OCI-LY3 (cell line): ENCODE data around the gene AP2A2.
A peak's percentile ranks its signal among the peaks of the same experiment; 100 is the strongest.

ENCODE experiments used
- H2AFZ ChIP-seq: fragments of 200-600, 300-600 bp; shearing (Covaris generic); 2 replicates; pipeline ENCODE4 v1.6.0; 2014; ENCODE audit warnings: antibody characterized with exemption, low read depth, low read length
- H3K27ac ChIP-seq: fragments of 200-600, 300-600 bp; sonication (generic); 2 replicates; pipeline ENCODE4 v1.5.1; 2014; ENCODE audit warnings: mild to moderate bottlenecking, low read length, moderate library complexity, mixed read lengths
- H3K27me3 ChIP-seq: fragments of 200-600, 300-600 bp; sonication (generic); 2 replicates; pipeline ENCODE4 v1.6.1; 2014; ENCODE audit warnings: low read depth, low read length, mixed read lengths
- H3K36me3 ChIP-seq: fragments of 200-600, 300-600 bp; sonication (generic); replicated peaks from 2 replicates; pipeline ENCODE3; 2014; ENCODE audit warnings: low read depth, low read length, mixed read lengths
- H3K4me1 ChIP-seq: fragments of 300-600, 200-600 bp; sonication (generic); 2 replicates; pipeline ENCODE4 v1.6.1; 2014; ENCODE audit warnings: low read length, mixed read lengths
- H3K4me2 ChIP-seq: fragments of 200-600, 300-600 bp; sonication (generic); 2 replicates; pipeline ENCODE4 v1.6.1; 2014; ENCODE audit warnings: low read length, mixed read lengths
- H3K4me3 ChIP-seq: fragments of 300-600, 200-600 bp; sonication (generic); 2 replicates; pipeline ENCODE4 v1.5.1; 2014; ENCODE audit warnings: antibody characterized with exemption, mild to moderate bottlenecking, low read length, moderate library complexity
- H3K79me2 ChIP-seq: fragments of 300-600, 200-600 bp; shearing (Covaris generic); 2 replicates; pipeline ENCODE4 v1.6.1; 2014; ENCODE audit warnings: mild to moderate bottlenecking, low read length, mixed read lengths
- H3K9ac ChIP-seq: fragments of 300-600, 200-600 bp; shearing (Covaris generic); 2 replicates; pipeline ENCODE4 v1.6.0; 2014; ENCODE audit warnings: mild to moderate bottlenecking, low read length, moderate library complexity
- H3K9me3 ChIP-seq: fragments of 200-600, 300-600 bp; shearing (Covaris generic); 2 replicates; pipeline ENCODE4 v1.6.1; 2014; ENCODE audit warnings: low read length, mixed read lengths; ENCODE audit not compliant: insufficient read depth
- H4K20me1 ChIP-seq: fragments of 200-600, 300-600 bp; sonication (generic); 2 replicates; pipeline ENCODE4 v1.6.1; 2016; ENCODE audit warnings: low read length, mixed read lengths; ENCODE audit not compliant: insufficient read depth
- EZH2phosphoT487 ChIP-seq: fragments of 200-600 bp; shearing (Covaris generic); IDR thresholded peaks from 2 replicates; pipeline ENCODE4 v1.6.1; 2018; ENCODE audit warnings: antibody characterized with exemption, mixed run types, low read depth
- TF ChIP-seq, protein P1 (sequence below): fragments of 200-600, 300-600 bp; sonication (generic); IDR thresholded peaks from 2 replicates; pipeline ENCODE4 v1.5.1; 2014; ENCODE audit warnings: antibody characterized with exemption, low read length, low read depth

Gene AP2A2

DNA sequence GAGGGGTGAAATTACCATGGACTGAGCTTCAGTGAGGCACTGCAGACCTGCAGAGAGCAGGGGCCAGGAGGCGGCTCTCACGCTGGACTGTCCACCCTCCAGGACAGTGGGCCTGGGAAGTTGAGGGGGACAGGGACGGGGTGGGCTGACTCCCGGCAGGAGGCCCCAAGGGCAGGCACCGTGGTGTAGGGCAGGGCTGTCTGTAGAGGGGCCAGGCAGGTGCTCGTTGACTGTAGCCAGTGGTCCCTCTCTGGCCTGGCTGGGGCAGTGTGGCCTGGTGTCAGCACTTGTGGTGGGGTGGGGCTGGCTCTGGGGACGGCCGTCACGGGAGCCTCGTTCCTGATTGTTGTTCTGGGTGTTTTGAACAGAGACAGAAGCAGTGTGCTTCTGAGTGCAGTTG lies 64.4 kb downstream of the AP2A2 start:
- Histone ChIP-seq H3K4me2 (no peak overlapping the region), H3K36me3 (peaks cover 11% of the 10 kb centered on the region), H3K79me2 (no peaks in the 10 kb centered on the region), H2AFZ (no peak overlapping the region), H3K4me3 (no peak overlapping the region), H3K27ac (no peak overlapping the region), H3K9me3 (no peaks in the 10 kb centered on the region), H3K4me1 (peaks cover 12% of the 10 kb centered on the region), H3K9ac (no peak overlapping the region), H3K27me3 (no peaks in the 10 kb centered on the region), H4K20me1 (0 out of 2 replicates have a peak, but pooled peaks cover 3% of the 10 kb centered on the region)
- no peak for TF ChIP-seq EZH2phosphoT487
- TF ChIP-seq, protein P1, sequence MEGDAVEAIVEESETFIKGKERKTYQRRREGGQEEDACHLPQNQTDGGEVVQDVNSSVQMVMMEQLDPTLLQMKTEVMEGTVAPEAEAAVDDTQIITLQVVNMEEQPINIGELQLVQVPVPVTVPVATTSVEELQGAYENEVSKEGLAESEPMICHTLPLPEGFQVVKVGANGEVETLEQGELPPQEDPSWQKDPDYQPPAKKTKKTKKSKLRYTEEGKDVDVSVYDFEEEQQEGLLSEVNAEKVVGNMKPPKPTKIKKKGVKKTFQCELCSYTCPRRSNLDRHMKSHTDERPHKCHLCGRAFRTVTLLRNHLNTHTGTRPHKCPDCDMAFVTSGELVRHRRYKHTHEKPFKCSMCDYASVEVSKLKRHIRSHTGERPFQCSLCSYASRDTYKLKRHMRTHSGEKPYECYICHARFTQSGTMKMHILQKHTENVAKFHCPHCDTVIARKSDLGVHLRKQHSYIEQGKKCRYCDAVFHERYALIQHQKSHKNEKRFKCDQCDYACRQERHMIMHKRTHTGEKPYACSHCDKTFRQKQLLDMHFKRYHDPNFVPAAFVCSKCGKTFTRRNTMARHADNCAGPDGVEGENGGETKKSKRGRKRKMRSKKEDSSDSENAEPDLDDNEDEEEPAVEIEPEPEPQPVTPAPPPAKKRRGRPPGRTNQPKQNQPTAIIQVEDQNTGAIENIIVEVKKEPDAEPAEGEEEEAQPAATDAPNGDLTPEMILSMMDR = no peak

DNA sequence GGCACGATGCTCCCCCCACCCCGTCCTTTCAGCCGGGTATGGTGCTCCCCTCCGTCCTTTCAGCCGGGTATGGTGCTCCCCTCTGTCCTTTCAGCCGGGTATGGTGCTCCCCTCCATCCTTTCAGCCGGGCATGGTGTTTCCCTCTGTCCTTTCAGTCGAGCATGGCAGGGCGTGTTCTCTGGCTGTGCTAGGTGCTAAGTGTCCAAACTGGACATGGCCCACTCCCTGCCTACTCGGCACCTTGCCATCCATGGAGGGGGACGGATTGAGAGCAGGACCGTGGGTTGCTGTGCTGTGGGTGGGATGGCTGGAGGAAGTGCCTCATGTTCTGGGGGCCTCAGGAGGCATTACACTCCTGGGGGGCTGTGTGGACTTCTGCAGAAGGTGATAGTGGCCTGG lies 65.4 kb downstream of the AP2A2 start:
- Histone ChIP-seq H3K4me1 (peaks cover 15% of the 10 kb centered on the region), H4K20me1 (0 out of 2 replicates have a peak, but pooled peaks cover 7% of the 10 kb centered on the region), H3K36me3 (peaks cover 9% of the 10 kb centered on the region), H3K27ac (no peak overlapping the region), H3K9me3 (no peaks in the 10 kb centered on the region), H3K9ac (no peak overlapping the region), H3K79me2 (no peaks in the 10 kb centered on the region), H2AFZ (no peak overlapping the region), H3K27me3 (no peaks in the 10 kb centered on the region), H3K4me3 (no peak overlapping the region), H3K4me2 (no peak overlapping the region)
- no peak for TF ChIP-seq EZH2phosphoT487
- TF ChIP-seq, protein P1 = no peak

DNA sequence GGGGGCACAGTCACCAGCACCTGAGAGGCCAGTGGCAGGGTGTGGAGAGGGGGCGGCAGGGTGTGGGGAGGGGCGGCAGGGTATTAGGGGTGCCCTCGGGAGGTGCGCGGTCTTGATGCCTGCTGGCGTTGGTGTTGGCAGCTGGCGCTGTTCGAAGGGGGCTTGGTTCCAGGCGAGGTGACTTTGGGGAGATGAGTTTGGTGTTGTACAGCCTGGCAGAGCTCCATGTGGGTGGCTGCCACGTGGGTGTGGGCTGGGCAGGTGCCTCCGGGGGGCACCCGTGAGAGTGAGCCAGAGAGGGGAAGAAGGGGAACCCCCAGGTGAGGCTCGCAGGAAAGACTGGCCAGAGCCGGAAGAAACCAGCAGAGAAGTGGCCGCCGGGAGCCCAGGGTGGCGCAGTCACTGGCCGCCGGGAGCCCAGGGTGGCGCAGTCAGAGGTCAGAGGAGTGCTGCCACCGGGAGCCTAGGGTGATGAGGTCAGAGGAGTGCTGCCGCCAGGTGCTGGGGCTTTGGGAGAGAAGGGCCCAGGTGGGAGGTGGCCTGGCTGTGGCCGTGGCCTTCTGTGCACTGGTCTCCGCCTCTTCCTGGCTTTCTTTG lies 66.1 kb downstream of the AP2A2 start:
- Histone ChIP-seq H3K36me3 (peaks cover 13% of the 10 kb centered on the region), H3K9me3 (no peaks in the 10 kb centered on the region), H2AFZ (no peak overlapping the region), H3K79me2 (no peaks in the 10 kb centered on the region), H3K4me3 (no peak overlapping the region), H3K4me2 (0 out of 2 replicates have a peak overlapping the region, but pooled peaks have one; percentile 6), H3K9ac (no peak overlapping the region), H3K27ac (no peak overlapping the region), H4K20me1 (0 out of 2 replicates have a peak, but pooled peaks cover 7% of the 10 kb centered on the region), H3K27me3 (no peaks in the 10 kb centered on the region), H3K4me1 (peaks cover 15% of the 10 kb centered on the region)
- TF ChIP-seq, protein P1 = no peak
- TF ChIP-seq EZH2phosphoT487 = no peak

DNA sequence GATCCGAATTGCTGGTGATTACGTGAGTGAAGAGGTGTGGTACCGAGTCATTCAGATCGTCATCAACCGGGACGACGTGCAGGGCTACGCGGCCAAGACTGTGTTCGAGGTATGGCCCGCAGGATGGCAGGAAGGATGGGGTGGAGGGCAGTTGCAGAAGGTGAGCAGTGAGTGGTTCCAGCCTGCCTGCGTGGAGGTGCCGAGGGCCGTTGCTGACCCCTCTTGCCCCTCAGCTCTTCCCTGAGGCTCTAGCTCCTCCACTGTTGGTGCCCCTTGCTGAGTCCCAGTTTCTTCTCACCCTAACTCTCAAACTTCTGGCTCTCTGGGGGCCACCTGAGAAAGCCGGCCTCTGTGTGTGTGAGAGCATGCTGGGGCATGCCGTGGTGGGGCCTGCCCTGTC lies 66.9 kb downstream of the AP2A2 start:
- no peaks in the 10 kb centered on the region for H3K9me3 ChIP-seq
- H3K79me2 ChIP-seq = no peaks in the 10 kb centered on the region
- H3K27me3 ChIP-seq = no peaks in the 10 kb centered on the region
- H3K9ac ChIP-seq = no peak overlapping the region
- H2AFZ ChIP-seq = no peak overlapping the region
- H4K20me1 ChIP-seq = 0 out of 2 replicates have a peak, but pooled peaks cover 7% of the 10 kb centered on the region
- TF ChIP-seq EZH2phosphoT487 = no peak
- TF ChIP-seq, protein P1 = no peak
- no peak overlapping the region for H3K4me2 ChIP-seq
- H3K4me3 ChIP-seq = no peak overlapping the region
- peaks cover 13% of the 10 kb centered on the region for H3K36me3 ChIP-seq
- H3K4me1 ChIP-seq = peaks cover 15% of the 10 kb centered on the region
- no peak overlapping the region for H3K27ac ChIP-seq
